Skin of body (tissue), 2 donors: ENCODE data around the gene RIMBP2. TPM values are rescaled to one million over a fixed set of nuclear protein-coding genes. Genes with fewer than 3 reads are reported as not detected.

Source experiments
- DNase-seq: peaks from one replicate; lab custom pipeline; 2025; lab: John Stamatoyannopoulos, UW
- total RNA-seq: library from RNA; depleted of rRNA; stranded (reverse); fragments of >200 nt; gene quantifications from one replicate; pipeline ENCODE4 v1.2.3, GENCODE V29; 2014

The RIMBP2 gene
- total RNA-seq, 1 donor from 2014 or later, result 5.8 TPM

GRCh38 chr12:130680451-130680990 is 35.6 kb downstream of the RIMBP2 start:
- no peak for DNase-seq

- DNase-seq, result no peak
Observed at GRCh38 chr12:130677957-130678558, 38.0 kb downstream of the RIMBP2 start.

DNA sequence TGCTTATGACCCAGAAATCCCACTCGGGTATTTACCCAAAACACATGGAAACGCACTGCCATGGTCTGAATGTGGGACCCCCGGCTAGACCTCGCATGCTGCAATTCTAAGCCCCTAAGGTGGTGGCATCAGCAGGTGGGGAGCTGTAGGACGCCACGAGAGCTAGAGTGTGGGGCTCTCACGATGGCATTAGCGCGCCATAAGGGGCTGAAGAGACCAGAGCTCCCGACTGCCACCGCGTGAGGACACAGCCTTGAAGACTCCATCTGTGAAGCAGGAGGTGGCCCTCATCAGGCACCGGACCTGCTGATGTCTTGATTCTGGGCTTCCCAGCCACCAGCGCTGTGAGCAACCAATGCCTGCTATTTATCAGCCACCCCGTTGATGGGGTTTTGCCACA is 40.3 kb downstream of the RIMBP2 start:
- DNase-seq, result no peak

DNA sequence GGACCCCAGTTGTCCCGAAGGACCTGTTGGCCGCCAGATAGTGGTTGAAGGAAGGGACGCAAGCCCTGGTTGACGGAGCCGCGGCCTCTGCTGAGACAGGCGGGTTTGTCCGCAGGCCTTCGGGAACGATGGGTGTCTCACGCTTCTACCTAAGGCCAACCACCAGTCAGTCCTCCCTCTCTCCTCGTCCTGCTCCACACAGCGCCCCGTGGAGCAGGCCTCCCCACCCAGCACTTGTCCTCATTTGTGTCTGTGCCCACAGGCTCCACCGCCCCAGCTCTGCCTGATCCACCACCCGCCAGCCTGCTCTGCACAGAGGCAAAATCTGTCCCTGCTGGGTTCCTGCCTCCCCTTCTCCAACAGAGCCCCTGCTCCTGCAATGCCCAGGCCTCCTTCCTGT is 41.0 kb downstream of the RIMBP2 start:
- no peak for DNase-seq

GRCh38 chr12:130674676-130675075 is 41.4 kb downstream of the RIMBP2 start:
- no peak for DNase-seq

DNA sequence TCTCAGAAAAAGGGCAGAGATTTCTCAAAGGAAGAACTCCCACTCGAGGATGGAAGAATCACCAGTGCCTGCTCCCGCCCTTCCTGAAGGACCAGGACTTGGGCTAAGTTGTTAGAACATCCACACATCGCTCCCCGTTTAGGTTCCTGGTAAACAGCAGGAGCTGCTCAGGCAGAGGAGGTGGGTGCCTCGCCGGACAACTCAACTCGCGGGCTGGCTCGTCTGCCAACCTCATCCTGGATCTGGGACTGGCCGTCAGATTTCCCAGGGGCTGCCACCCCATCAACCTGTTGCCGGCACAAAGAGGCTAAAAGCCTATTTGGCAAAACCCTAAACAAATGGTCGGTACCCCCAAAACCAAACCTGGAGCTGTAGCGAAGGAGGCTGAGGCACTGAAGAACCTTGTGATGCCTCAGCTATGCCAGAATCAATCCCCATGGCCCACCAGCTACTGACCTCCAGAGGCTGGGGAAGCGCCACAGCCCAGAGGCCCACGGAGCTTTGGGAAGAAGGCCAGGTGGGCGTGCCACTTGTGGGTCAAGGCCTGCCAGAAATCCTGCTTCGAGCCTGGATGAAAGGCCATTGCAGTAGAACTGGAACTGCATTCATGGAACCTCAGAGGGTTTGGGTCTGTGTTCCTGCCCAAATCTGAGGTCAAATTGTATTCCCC is 42.9 kb downstream of the RIMBP2 start:
- no peak for DNase-seq

- peak; percentile 30 for DNase-seq
Observed at GRCh38 chr12:130672089-130672820, 43.8 kb downstream of the RIMBP2 start.

DNA sequence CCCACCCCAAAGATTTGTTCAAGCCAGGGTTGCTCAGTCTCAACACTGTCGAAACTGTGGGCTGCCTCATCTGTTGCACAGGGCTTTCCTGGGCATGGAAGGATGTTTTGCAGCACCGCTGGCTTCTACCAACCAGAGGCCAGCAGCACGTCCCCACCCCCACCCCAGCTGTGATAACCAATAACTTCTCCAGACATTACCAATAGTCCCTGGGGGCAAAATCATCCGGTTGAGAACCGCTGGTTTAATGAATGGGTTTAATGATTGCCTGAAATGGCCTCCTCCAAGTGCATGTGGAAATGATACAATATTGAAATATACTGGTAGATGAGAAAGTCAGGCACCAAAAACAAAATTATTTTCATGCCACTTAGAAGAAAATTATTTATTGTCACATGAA is 44.5 kb downstream of the RIMBP2 start:
- no peak for DNase-seq

GRCh38 chr12:130669797-130670196 is 46.3 kb downstream of the RIMBP2 start:
- no peak for DNase-seq

- no peak for DNase-seq
Observed at GRCh38 chr12:130669205-130669557, 46.9 kb downstream of the RIMBP2 start.

DNA sequence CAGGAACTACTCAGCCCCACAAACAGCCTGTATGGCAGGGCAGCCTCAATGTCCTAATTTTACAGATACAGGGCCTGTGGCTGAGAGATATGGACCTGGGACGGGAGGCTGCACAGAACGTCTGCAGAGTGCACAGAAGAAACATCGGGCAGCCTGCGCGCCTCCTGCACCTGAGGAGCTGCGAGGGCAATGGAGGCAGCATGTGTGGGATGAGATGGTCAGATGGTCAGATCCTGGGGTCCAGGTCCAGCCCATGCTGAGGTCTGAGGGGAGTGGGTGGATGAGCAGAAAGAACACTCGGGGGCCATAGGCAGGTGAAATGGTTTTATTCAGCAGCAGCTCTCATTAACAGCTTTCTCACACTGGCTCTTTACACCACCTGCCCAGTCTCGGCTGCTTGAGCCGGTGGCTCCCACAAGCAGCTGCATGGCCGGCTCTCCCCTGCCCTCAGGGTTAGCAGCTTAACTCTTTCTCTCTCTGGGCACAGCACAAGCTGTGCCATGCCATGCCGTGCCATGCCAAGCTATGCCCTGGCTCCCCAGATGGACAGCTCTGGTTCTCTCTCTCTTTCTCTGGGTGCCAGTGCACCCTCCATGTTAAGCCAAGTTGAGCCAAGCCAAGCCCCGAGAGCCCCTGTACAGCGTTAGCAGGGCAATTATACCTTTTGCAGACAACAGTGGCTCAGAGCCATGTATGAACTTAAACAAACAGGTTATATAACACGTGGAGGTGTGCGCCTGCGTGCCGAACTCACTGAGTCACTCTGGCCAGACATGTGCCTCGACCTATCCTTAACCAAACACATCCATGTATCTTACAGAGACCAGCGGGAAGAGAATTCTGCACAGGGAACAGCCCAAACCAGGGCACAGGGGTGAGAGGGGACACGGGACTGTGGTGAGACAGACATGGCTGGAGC is 47.6 kb downstream of the RIMBP2 start:
- DNase-seq, result no peak

GRCh38 chr12:130667421-130667960 is 48.6 kb downstream of the RIMBP2 start:
- no peak for DNase-seq

- no peak for DNase-seq
Observed at GRCh38 chr12:130666645-130667044, 49.5 kb downstream of the RIMBP2 start.

- DNase-seq, result no peak
Observed at GRCh38 chr12:130665753-130666152, 50.3 kb downstream of the RIMBP2 start.

DNA sequence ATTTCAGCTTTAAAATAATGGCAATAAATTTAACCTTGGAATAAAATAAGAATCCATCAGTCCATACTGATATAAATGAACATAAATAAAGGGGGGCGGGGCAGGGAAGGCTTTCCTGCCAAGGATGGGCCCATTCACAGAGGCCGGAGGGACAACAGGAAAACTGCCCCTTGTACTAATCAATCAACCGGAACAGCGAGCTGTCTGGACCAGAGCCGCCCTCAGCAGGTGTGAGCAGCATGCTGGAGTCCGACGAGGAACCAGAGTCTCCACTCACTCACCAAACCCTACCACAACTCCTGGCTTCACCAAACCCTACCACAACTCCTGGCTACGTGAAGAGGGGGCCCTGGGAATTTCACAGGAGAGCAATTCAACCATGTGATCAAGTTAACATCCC is 51.3 kb downstream of the RIMBP2 start:
- no peak for DNase-seq

DNA sequence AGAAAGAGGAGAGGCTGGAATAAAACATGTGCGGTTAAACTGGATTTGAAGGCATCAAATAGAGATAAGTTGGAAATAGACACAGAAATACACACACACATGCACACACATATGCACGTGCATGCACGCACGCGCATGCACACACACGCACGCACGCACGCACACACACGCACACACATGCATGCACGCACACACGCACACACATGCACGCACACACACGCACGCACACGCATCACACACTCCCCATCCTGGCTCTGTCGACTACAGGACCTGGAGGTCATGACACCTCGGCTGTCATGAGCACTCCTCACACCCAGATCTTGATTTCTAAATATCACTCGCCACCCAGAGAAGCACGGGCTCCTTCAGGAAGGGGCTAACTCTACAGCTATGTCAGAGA is 51.8 kb downstream of the RIMBP2 start:
- no peak for DNase-seq

GRCh38 chr12:130663514-130663913 is 52.6 kb downstream of the RIMBP2 start:
- no peak for DNase-seq

- DNase-seq, result no peak
Observed at GRCh38 chr12:130661486-130662255, 54.4 kb downstream of the RIMBP2 start.

DNA sequence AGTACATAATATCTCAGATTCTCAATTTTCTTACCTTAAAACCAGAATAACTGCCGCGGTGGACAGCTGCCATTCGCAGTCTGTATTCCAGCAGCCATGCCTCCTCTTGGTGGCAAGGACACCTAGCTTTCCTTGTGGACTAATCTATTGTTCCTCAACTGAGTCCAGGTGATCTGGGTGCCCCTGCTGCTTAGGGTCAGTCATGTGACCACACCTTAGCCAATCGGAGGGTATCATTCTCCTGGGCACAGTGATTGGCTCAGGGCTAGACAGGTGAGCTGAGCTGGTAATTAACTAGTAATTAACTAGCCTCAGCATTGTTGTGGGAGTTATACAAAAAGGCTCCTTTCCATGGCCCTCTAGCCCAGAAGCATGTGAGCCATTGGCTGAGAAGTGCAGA is 55.0 kb downstream of the RIMBP2 start:
- no peak for DNase-seq

- no peak for DNase-seq
Observed at GRCh38 chr12:130658145-130658911, 57.8 kb downstream of the RIMBP2 start.
